T-helper 17 cell (primary cell): ENCODE data around the gene TAF1D. TPM values are rescaled to one million over a fixed set of nuclear protein-coding genes. Genes with fewer than 3 reads are reported as not detected.

Experiments
- ATAC-seq: fragments of 150-1000 bp; cut with Tn5 transposase; 2 replicates; pipeline ENCODE4 v1.10.0; 2021; ENCODE audit warnings: mild to moderate bottlenecking, moderate library complexity
- DNase-seq, 3 donors: peaks; one replicate each; pipeline versions ENCODE4 v3.0.0 to v3.0.0-alpha.2; 2020 to 2021
- H3K9me3 ChIP-seq: one replicate; pipeline ENCODE4 v1.7.0; 2013; ENCODE audit warnings: low read length, mild to moderate bottlenecking; ENCODE audit not compliant: control insufficient read depth, poor library complexity, severe bottlenecking
- H3K27ac Mint-ChIP-seq: one replicate; pipeline ENCODE4 v1.8.0; 2022; ENCODE audit warnings: mild to moderate bottlenecking, moderate library complexity, mixed read lengths
- H3K27me3 Mint-ChIP-seq: one replicate; pipeline ENCODE4 v1.8.0; 2022; ENCODE audit warnings: mixed read lengths
- H3K36me3 Mint-ChIP-seq: one replicate; pipeline ENCODE4 v1.8.0; 2022; ENCODE audit warnings: low read depth, mixed read lengths
- H3K4me1 Mint-ChIP-seq: one replicate; pipeline ENCODE4 v1.8.0; 2022; ENCODE audit warnings: mild to moderate bottlenecking, mixed read lengths
- H3K4me3 Mint-ChIP-seq: one replicate; pipeline ENCODE4 v1.8.0; 2022; ENCODE audit warnings: mild to moderate bottlenecking, moderate library complexity, mixed read lengths
- total RNA-seq, 4 donors: library from RNA in 2 of 4; stranded (reverse) in 2 of 4; gene quantifications; one replicate each; pipeline ENCODE4 v1.2.3 and lab custom pipeline; 2022 to 2026

The TAF1D gene
- total RNA-seq, 2 donors from 2014 or later: 129 to 143 TPM

DNA sequence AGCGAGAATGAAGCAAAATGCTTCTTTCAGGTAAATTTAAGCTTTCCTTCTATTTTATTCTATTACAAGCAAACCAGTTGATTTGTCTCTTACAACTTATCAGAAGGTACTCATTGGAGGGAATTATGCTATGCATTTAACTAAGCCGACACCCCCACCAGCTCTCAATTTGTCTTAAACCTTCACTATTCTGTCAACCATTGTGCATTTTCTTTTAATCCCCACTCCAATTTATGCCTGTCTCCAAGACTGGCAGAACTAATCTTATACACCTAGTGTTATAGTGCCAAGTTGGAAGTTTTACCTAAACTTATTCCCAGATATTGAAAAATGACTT is 12.5 kb downstream of the TAF1D start:
- no peaks in the 10 kb centered on the region for H3K9me3 ChIP-seq
- no peak for DNase-seq
- peaks cover 5% of the 10 kb centered on the region for H3K4me1 Mint-ChIP-seq
- peak overlapping the region; percentile 82 for H3K27ac Mint-ChIP-seq
- no peaks in the 10 kb centered on the region for H3K27me3 Mint-ChIP-seq
- H3K36me3 Mint-ChIP-seq: no peaks in the 10 kb centered on the region
- ATAC-seq: no peak
- H3K4me3 Mint-ChIP-seq: no peak overlapping the region

DNA sequence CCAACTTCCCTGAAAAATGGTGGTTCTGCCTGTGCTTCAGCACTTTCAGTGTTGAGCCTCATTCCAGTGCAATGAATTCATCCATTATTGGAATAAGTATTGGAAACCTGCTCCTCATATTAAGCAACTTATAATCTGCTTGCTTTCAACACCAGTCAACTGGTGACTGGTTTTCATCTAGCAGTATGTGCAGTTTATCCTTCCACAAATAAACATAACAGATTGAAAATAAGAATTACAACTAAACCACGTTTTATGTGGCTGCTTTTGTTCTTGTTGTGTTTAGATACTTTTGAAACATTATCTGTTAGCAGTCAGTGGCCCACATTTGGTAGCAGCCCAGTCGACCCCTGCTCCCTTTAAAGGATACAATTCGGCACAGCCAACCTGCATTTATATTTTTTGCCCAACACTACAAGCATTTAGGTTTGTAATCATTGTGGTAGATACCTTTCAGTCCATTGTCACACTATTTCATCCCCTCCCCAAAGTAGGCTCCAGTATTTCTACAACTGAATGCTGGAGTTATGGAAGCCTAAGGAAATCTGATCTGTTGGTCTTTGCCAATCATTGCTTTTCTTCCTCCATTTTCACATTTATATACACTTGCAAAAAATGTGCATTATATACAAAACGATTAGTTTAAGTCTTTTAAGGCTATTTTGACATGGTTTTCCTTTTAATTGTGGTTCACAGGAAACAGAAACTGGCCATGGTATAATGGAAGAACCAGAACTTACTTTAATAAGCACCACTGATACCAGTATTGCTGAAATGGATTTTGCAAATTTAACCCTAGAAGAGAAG is 13.1 kb downstream of the TAF1D start:
- no peak for DNase-seq
- H3K4me3 Mint-ChIP-seq: no peak overlapping the region
- H3K4me1 Mint-ChIP-seq: peaks cover 4% of the 10 kb centered on the region
- ATAC-seq: no peak
- no peaks in the 10 kb centered on the region for H3K36me3 Mint-ChIP-seq
- peak overlapping the region; percentile 82 for H3K27ac Mint-ChIP-seq
- no peaks in the 10 kb centered on the region for H3K27me3 Mint-ChIP-seq
- no peaks in the 10 kb centered on the region for H3K9me3 ChIP-seq

DNA sequence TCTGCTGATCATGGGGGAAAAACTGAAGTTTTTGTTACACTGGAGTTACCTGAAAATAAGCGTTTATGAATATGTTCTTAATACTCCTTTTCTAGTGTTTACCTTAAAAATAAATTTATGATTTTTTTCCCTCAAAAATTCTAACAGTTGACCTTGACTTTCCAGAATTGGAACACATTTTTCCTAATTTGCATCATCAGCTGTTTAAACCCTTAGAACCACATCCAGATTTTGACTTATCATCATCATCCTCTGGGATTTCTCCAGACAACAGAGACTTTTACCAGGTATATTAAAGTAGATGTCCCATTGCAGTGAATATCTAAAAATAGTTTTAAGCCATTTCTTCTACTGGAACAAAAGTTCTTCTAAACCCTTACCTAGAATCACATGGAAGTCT is 17.2 kb downstream of the TAF1D start:
- H3K27me3 Mint-ChIP-seq: no peaks in the 10 kb centered on the region
- H3K9me3 ChIP-seq: no peaks in the 10 kb centered on the region
- H3K4me3 Mint-ChIP-seq: no peak overlapping the region
- ATAC-seq: no peak
- H3K36me3 Mint-ChIP-seq: no peaks in the 10 kb centered on the region
- no peak for DNase-seq
- peaks cover 3% of the 10 kb centered on the region for H3K4me1 Mint-ChIP-seq
- H3K27ac Mint-ChIP-seq: no peak overlapping the region

DNA sequence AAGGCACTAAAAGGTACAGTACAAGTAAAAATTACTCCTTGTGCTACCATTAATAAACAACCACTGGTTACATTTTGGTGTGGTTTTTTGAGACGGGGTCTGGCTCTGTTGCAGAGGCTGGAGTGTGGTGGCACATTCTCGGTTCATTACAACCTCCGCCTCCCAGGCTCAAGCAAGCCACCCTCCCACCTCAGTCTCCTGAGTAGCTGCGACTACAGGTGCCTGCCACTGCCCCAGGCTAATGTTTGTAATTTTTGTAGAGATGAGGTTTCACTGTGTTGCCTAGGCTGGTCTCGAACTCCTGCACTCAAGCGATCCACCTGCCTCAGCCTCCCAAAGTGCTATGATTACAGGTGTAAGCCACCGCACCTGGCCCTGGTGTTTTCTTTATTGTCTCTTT is 20.8 kb downstream of the TAF1D start:
- H3K27ac Mint-ChIP-seq: no peak overlapping the region

DNA sequence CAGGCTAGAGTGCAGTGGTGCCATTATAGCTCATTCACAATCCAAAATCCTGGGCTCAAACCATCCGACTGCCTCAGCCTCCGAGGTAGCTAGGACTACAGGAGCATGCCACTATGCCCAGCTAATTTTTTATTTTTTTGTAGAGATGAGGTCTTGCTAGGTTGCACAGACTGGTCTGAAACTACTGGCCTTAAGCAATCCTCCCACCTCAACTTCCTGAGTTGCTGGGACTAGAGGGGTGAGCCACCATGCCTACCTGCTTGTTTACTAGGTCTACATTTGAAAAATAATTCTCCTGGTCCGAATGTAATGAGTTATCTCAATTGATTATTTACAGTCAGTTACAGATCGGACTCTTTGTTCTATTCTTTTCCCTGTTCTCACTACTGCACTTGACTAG is 22.0 kb downstream of the TAF1D start:
- Mint-ChIP-seq H3K27ac (peak overlapping the region; percentile 21), H3K4me1 (peaks cover 7% of the 10 kb centered on the region), H3K27me3 (no peaks in the 10 kb centered on the region), H3K4me3 (no peak overlapping the region), H3K36me3 (peaks cover 3% of the 10 kb centered on the region)
- H3K9me3 ChIP-seq: no peaks in the 10 kb centered on the region
- DNase-seq (no peak), ATAC-seq (no peak)

More for the DNA sequence above, 20.8 kb downstream of the TAF1D start:
- DNase-seq (no peak), ATAC-seq (no peak)
- Mint-ChIP-seq H3K36me3 (peaks cover 3% of the 10 kb centered on the region), H3K4me1 (peaks cover 7% of the 10 kb centered on the region), H3K27me3 (no peaks in the 10 kb centered on the region), H3K4me3 (no peak overlapping the region)
- no peaks in the 10 kb centered on the region for H3K9me3 ChIP-seq

DNA sequence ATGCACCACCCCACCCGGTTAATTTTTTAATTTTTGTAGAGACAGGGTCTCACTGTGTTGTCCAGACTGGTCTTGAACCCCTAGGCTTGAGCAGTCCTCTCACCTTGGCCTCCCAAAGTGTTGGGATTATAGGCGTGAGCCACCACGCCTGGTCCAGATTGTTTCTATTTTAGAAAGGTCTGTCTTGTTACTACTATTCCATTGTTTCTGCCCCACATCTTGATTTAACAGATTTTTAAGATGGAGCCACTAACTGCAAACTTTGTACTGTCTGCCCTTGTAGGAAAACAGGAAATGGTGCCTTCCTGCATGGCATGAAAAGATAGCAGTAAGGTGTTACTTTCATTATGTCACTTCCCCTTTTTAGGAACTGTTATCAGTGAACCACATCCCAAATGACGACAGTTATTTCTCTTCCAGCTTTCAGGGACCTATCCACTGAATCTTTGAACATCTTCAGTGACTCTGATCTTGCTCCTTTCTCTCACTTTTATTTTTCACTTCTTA is 23.2 kb downstream of the TAF1D start:
- peak overlapping the region; percentile 49 for H3K4me3 Mint-ChIP-seq
- peaks cover 6% of the 10 kb centered on the region for H3K36me3 Mint-ChIP-seq
- no peaks in the 10 kb centered on the region for H3K9me3 ChIP-seq
- DNase-seq: no peak
- ATAC-seq: peak; percentile 60
- no peaks in the 10 kb centered on the region for H3K27me3 Mint-ChIP-seq
- H3K27ac Mint-ChIP-seq: peak overlapping the region; percentile 87
- H3K4me1 Mint-ChIP-seq: peaks cover 12% of the 10 kb centered on the region

DNA sequence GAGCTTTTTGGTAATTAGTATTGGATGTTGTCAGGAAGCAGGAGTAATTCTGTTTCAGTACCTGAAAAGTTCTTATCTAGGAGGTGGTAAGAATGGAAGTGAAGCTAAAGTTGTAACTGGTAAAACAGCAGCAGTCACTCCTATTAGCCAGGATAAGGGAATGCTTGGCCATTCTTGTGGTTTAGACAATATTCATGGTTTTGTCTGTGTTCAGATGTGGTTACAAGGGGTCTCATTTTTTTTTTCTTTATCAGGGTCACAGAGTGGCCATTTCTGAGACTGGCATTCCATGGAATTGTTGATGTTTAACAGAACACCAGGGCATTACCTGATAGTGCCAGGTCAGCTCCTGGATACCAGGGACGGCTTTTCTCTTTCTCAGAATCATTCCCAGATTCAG is 23.8 kb downstream of the TAF1D start:
- no peaks in the 10 kb centered on the region for H3K9me3 ChIP-seq
- Mint-ChIP-seq H3K27me3 (no peaks in the 10 kb centered on the region), H3K27ac (peak overlapping the region; percentile 87), H3K36me3 (peaks cover 9% of the 10 kb centered on the region), H3K4me1 (peaks cover 12% of the 10 kb centered on the region), H3K4me3 (no peak overlapping the region)
- no peak for DNase-seq
- ATAC-seq: no peak

DNA sequence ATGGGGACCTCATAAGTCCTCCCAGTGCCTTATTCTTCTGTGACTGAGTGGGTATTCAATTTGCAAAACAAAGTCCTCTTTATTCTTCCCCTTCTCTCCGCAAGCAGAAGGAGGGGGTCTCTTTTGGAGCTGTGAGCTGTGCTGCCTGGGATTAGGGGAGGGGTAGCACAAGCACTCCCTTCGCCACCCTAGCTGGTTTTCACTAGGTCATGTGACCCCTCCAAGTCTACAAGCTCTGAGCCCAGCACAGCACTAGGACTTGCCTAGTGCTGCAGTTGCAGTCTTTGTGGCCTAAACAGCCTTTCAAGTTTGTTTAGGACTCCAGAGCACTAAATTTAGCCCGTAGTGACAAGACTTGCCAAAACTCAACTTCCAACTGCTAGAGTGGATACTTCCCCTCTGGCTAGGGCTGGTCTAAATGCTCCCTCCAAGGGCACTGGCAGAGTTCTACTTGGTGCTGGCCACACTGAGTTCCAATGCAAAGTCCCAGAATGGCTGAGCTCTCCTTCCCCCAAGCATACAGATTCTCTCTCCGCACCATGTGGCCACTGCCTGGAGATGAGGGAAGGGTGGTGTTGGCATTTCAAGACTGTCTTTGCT is 25.4 kb downstream of the TAF1D start:
- DNase-seq (no peak), ATAC-seq (no peak)
- Mint-ChIP-seq H3K36me3 (peaks cover 11% of the 10 kb centered on the region), H3K27ac (peak overlapping the region; percentile 24), H3K4me3 (no peak overlapping the region), H3K27me3 (no peaks in the 10 kb centered on the region), H3K4me1 (peaks cover 12% of the 10 kb centered on the region)
- no peaks in the 10 kb centered on the region for H3K9me3 ChIP-seq

DNA sequence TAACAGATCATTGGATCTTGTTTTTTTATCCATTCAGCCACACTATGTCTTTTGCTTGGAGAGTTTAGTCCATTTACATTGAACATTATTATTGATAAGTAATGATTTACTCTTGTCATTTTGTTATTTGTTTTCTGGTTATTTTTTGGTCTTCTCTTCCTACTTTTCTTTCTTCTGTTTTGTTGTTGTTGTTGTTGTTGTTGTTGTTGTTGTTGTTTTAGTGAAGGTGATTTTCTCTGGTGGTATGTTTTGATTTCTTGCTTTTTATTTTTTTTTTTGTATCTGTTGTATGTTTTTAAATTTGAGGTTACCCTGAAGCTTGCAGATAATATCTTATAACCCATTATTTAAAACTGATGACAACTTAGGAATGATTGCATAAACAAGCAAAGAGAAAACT is 28.6 kb downstream of the TAF1D start:
- Mint-ChIP-seq H3K36me3 (peaks cover 16% of the 10 kb centered on the region), H3K27me3 (no peaks in the 10 kb centered on the region), H3K27ac (no peak overlapping the region), H3K4me3 (no peak overlapping the region), H3K4me1 (peaks cover 4% of the 10 kb centered on the region)
- peaks cover 6% of the 10 kb centered on the region for H3K9me3 ChIP-seq
- ATAC-seq (no peak), DNase-seq (no peak)

DNA sequence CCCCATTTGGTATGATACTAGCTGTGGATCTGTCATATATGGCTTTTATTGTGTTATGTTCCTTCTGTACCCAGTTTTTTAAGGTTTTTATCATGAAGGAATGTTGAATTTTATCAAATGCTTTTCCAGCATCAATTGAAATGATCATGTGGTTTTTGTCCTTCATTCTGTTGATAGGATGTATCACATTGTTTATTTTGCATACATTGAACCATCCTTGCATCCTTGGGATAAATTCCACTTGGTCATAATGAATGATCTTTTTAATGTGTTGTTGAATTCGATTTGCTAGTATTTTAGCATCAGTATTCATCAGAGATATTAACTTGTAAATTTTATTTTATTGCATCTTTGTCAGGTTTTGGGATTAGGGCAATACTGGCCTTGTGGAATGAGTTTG is 31.1 kb downstream of the TAF1D start:
- peaks cover 16% of the 10 kb centered on the region for H3K36me3 Mint-ChIP-seq
- ATAC-seq (no peak), DNase-seq (no peak)
- H3K4me1 Mint-ChIP-seq: peaks cover 4% of the 10 kb centered on the region
- H3K4me3 Mint-ChIP-seq: no peak overlapping the region
- H3K27me3 Mint-ChIP-seq: no peaks in the 10 kb centered on the region
- no peak overlapping the region for H3K27ac Mint-ChIP-seq
- peaks cover 6% of the 10 kb centered on the region for H3K9me3 ChIP-seq

DNA sequence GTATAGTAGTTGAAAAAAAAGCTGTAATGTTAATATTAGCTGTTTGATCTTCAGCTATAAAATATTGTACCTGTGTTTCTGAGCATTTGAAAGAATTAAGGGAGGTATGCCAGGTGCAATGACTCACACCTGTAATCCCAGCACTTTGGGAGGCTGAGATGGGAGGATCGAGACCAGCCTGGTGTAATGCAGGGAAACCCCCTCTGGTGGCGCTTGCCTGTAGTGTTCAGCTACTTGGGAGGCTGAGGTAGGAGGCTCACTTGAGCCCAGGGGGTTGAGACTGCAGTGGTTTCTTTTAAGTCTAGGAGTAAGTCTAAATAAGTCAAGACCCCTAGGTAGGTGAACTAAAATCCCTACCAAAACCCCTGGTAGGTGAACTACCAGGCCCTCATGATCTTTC is 37.1 kb downstream of the TAF1D start:
- DNase-seq (no peak), ATAC-seq (no peak)
- peaks cover 2% of the 10 kb centered on the region for H3K9me3 ChIP-seq
- H3K27ac Mint-ChIP-seq: no peak overlapping the region
- peaks cover 3% of the 10 kb centered on the region for H3K4me1 Mint-ChIP-seq
- H3K36me3 Mint-ChIP-seq: peaks cover 4% of the 10 kb centered on the region
- no peak overlapping the region for H3K4me3 Mint-ChIP-seq
- no peaks in the 10 kb centered on the region for H3K27me3 Mint-ChIP-seq

DNA sequence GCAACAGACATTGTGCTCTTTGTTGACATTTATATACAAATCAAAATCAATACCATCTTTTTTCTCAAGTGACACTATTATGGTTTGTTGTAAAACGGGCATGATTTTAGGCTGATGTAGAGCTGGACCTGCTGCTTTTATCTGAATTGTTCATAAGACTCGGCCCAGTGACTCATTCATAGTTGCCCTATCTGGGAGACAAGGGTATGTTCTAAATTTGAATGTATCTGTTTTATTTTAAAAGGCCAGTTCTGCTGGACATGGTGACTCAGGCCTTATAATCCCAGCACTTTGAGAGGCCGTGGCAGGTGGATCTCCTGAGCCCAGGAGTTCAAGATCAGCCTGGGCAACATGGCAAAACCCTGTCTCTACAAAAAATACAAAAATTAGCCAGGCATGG is 40.5 kb downstream of the TAF1D start:
- ATAC-seq: no peak
- peaks cover 3% of the 10 kb centered on the region for H3K4me1 Mint-ChIP-seq
- no peak overlapping the region for H3K27ac Mint-ChIP-seq
- DNase-seq: no peak
- no peaks in the 10 kb centered on the region for H3K27me3 Mint-ChIP-seq
- H3K36me3 Mint-ChIP-seq: peaks cover 11% of the 10 kb centered on the region
- H3K9me3 ChIP-seq: no peaks in the 10 kb centered on the region
- H3K4me3 Mint-ChIP-seq: no peak overlapping the region

DNA sequence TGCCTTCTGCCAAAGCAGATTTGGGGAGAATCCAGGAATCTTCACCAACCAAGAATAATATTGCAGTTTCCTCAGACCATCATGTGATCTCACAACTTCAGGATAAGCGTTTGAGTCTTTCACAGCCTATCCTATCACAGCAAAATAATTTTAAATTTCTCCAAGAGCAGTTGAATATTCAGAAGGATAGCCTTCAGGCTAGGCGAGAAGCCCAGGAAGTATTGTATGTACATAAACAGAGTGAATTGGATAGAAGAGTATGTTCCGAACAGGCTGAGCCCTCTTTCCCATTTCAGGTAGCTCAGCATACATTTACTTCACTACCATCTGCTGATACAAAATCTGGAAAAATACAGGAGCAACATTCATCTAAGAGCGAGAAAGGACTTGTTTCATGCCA is 43.7 kb downstream of the TAF1D start:
- no peaks in the 10 kb centered on the region for H3K27me3 Mint-ChIP-seq
- no peak overlapping the region for H3K27ac Mint-ChIP-seq
- H3K4me3 Mint-ChIP-seq: no peak overlapping the region
- no peaks in the 10 kb centered on the region for H3K9me3 ChIP-seq
- peaks cover 13% of the 10 kb centered on the region for H3K36me3 Mint-ChIP-seq
- H3K4me1 Mint-ChIP-seq: peaks cover 3% of the 10 kb centered on the region
- DNase-seq: no peak
- no peak for ATAC-seq

DNA sequence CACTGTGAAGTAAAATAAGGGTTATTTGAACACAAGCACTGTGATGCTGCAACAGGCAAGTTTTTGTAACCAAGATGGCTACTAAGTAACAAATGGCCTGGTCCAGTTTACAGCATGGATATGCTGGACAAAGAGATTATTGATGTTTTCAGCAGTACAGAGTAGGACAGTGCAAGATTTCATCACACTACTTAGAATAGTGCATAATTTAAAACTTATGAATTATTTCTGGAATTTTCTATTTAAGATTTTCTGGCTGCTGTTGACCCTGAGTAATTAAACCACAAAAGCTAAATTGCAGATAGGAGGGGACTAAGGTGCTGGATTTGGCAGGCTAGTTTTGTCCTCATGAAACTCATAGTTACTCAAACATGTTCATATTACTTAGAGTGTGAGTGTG is 46.7 kb downstream of the TAF1D start:
- peaks cover 20% of the 10 kb centered on the region for H3K36me3 Mint-ChIP-seq
- H3K27me3 Mint-ChIP-seq: no peaks in the 10 kb centered on the region
- no peak overlapping the region for H3K4me3 Mint-ChIP-seq
- peak overlapping the region; percentile 19 for H3K27ac Mint-ChIP-seq
- H3K9me3 ChIP-seq: no peaks in the 10 kb centered on the region
- no peak for DNase-seq
- H3K4me1 Mint-ChIP-seq: peaks cover 5% of the 10 kb centered on the region
- ATAC-seq: no peak
